GM18499 (cell line): ENCODE measurements around the gene ATP6V1E1.

Experiments used
- ATAC-seq: cut with Tn5 transposase; IDR thresholded peaks from one replicate; pipeline ENCODE4 v1.9.1; 2021; ENCODE audit warnings: moderate number of reproducible peaks; ENCODE audit not compliant: insufficient read depth, unreplicated experiment

ATP6V1E1 gene

DNA sequence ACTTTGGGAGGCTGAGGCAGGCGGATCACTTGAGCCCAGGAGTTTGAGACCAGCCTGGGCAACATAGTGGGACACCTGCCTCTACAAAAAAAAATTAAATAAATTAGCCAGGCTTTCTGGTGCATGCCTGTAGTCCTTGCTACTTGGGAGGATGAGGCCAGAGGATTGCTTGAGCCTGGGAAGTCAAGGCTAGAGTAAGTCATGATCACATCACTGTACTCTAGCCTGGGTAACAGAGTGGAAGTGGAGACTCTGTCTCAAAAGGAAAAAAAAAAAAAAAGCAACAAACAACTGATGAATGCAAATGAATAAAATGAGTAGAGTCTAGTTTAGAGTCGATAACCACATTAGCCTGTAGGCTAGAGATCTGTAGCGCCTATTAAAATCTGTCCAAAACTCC is 6.1 kb upstream of the ATP6V1E1 start:
- no peak for ATAC-seq

DNA sequence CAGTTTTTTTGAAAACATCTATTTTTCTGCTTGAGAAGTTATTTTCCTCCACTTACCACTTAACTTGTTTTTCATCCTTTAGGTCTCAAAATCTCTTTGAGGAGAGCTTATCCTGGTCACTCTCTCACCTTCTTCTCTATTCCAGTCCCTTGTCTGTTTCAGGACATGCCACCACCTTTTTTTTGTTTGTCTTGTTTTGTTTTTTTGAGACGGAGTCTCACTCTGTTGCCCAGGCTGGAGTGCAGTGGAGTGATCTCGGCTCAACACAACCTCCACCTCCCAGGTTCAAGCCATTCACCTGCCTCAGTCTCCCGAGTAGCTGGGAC is 5.4 kb upstream of the ATP6V1E1 start:
- ATAC-seq, result no peak

DNA sequence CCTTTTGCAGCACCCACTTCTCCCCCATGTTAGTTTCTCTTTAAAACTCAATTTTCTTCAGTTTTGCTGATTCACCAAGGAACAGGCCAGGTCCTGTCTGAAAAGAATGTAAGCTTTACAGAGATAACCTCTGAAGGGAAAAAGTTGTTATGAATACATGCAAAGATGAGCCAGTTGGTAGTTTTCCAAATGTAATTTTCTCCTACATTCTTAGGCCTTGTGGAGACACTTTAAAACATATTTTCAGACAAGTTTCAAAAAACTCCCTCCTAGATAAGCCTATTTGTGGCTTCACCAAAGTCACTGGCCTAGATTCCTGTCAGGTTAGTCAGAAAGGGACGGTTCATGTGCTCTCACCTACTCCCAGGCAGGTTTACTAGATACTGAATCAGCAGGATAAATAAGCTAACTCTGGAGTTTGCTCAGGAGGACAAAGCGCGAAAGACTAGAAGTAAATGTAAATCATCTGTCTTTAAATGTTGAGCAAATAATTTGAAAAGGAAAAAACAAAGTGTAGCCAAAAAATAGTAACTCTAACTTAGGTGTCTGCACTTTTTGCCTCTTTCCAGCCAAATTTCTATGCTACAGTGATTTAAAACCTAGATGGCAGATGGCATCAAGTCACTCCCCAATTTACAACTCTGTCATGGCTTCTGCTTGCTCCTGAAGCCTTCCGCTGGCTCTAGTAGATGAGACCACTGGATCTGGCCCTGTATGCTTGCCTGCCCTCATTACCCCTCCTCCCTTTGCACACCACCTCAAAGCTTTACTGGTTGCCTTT is 4.9 kb upstream of the ATP6V1E1 start:
- no peak for ATAC-seq

DNA sequence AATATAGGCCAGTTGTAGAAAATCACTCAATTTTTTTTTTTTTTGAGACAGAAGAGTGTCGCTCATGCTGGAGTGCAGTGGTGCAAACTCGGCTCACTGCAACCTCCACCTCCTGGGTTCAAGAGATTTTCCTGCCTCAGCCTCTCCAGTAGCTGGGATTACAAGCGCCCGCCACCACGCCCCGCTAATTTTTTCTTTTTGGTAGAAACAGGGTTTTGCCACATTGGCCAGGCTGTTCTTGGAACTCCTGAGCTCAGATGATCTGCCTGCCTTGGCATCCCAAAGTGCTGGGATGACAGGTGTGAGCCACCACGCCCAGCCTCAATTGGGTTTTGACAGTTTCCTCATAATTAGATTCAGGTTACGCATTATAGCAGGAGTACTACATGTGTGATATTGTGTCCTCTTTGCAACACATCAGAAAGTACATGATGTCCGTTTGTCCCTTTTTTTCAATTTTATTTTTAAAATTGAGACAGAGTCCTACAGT is 2.6 kb upstream of the ATP6V1E1 start:
- no peak for ATAC-seq

DNA sequence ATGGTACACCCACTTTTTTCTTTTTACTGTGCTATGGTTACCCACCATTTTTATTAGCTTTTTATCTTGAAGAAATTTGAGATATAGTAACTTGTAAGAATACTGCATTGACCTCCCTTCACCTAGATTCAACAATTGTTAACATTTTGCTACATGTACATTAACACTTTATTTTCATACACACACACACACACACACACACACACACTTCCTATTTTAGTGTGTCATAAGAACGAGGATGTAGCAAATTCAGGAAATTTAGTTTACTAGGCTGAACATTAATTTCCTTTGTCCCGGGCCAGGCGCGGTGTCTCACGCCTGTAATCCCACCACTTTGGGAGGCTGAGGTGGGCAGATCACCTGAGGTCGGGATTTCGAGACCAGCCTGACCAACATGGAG is 1.1 kb upstream of the ATP6V1E1 start:
- no peak for ATAC-seq

DNA sequence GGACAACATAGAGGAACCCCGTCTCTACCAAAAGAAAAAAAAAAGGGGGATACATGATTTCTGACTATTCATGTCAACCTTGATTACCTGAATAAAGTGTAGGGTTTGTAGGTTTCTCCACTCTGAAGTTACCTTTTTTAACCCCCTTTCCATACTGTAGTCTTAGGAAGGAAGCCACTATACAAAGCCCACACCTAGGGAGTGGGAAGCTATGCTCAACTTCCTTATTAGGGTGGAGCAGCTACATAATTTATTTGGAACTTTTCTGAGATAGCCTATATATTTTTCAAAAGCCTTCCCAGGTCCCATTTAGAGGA is 582 bp upstream of the ATP6V1E1 start:
- ATAC-seq, result no peak

DNA sequence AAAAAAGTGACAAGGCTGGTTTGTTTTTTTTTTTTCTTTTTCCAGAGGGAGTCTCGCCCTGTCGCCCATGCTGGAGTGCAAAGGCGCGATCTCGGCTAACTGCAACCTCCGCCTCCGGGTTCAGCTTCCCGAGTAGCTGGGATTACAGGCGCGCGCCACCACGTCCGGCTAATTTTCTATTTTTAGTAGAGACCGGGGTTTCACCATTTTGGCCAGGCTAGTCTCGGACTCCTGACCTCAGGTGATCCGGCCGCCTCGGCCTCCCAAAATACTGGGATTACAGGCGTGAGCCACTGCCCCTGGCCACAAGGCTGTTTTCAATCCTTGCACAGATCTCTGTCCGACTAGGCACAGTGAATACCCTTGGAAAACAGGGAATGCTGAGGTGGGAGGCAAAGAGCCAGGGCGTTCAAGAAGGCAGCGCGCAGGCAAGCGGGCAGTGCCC is 566 bp downstream of the ATP6V1E1 start:
- ATAC-seq, result no peak

DNA sequence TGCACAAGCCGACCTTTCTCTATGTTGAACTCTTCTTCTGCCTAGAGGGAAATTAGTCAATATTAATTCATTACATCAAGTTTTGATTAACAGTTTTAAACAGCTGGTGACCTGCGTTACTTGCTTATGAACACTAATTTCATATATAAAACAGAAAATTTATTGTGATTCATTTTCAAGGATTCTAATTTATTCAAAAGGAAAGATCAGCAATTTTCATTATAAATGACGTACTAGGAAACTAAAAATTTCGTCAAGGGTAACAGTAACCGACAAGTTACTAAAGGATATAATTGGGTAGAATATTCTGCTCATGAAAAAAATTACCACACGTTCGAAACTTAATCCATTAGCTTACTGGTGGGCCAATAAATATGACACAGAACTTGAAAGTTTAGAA is 15.3 kb downstream of the ATP6V1E1 start:
- no peak for ATAC-seq

DNA sequence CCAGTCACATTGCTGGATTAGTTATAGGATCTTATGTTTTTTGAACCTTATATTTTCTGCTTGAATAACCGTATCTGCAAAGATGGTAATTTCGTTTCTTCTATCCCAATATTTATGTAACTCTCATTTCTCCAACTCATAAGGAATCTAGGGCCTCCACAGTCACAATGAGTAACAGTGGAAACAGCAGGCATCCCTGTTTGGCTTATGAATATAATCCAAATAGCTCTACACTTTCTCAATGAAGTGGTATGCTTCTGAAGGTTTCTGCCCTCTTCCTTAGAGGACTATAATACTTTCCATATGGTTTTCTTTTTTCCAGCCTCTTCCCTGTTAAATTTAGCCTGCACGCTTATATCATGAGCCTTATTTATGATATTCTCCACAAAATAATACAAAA is 16.5 kb downstream of the ATP6V1E1 start:
- ATAC-seq, result no peak

DNA sequence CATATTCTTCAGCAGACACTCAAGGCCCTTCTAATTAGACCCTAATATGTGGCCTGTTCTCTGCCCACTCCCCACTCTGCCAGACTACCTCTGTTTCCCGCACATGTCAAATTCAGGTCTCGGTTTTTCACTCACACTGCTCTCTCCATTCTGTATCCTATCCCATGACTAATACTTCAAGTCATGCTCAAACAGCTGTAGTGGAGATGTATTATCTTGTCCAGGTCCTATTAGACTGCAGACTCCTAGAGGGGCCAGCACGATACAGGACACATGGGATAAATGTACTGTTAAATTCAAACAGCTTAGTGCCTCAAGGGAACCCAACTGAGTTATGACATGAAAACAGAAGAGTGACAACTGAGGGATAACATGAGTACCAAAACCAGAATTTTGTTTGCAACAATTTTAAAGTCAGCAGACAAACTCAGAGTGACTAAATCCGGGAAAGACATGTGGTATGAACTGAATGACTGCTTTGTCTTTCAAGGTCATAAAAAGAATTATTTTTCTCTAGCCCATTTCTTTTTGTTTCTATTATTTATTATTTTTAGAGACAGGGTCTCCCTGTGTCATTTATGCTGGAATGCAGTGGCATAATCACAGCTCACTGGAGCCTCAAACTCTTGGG is 20.5 kb downstream of the ATP6V1E1 start:
- ATAC-seq, result no peak

DNA sequence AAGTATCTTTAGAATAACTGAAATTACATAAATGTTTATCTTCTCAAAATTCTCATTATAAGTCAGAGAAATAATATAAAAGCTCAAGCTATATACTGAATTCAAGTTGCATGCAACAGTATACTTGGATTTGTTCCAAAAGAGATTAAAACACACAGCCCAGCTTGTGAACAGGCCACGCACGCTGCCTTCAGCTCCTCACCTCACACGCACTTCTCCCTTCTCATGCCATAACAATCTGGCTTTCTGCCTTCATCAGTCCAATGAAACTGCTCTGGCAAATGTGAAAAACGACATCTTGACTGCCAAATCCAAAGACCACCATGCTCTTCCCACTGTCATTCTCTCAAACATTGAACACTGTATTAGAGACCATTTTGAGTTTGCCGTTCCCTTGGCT is 22.1 kb downstream of the ATP6V1E1 start:
- ATAC-seq, result no peak

DNA sequence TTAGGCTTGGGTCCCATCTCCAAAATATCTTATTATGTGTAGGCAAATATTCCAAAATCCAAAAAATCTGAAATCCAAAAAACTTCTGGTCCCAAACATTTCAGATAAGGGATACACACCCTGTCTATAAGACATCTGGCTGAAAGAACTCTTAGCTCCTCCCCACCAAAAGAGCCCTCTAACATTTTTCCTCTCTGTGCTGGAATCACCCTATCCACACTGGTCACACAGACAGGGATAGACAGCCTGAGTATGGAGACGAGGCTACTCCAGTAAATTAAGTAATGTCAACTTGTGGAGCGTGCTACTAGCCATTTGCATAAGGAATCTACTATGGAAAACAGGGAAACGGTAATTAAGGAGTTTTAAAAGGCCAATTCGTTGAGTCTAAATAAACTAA is 24.9 kb downstream of the ATP6V1E1 start:
- no peak for ATAC-seq

DNA sequence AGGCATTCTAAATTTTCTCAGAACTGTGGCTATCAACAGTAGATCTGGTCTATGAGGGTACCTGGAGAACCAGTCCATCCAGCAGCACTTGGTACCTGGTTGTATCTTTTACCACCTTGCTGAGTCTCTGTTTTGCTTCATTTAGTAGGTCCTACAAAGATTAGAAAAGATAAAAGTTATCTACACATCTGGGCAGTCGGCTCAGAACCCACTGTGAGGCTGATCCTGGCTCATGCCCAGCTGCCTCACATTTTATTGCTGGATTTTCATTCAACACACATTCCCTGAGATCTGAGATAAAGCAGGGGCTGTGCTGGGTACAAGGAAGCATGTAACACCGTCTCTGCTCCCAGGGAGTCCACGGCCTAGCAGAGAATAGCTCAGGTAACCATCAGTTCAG is 27.5 kb downstream of the ATP6V1E1 start:
- ATAC-seq, result no peak

DNA sequence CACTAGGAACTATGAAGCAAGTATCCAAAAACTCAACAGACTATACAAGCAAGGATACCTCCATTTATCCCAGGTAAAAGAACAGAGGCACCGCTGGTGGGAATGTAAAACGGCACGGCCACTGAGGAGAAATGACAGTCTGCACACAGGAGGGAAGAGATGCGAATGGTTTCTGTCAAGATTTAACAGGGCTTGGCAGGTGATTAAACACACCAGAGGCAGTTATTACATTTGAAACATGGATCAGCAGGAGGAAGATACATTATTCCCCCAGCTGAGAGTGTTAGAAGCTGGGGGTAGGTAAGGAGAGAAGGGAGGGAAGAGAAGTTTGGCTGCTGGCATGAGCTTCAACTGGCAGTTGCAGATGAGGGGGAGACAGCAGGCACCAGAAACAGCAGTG is 30.2 kb downstream of the ATP6V1E1 start:
- no peak for ATAC-seq

DNA sequence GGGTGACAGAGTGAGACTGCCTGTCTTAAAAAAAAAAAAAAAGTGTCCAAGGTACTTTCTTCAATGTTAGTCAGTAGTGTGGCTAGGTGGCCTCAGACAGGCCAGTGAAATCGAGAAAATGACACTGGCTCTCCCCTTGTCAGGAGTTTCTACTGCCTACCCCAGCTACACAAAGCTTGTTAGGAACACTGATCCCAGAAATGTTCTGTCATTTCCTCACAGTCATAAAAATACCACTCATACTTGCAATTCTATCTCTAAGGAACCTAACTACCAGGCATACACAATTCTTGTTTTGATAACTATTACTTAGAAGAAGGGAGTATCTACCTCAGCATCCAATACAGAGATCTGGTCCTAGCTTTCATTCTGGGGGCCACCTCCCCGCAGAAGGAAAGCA is 31.3 kb downstream of the ATP6V1E1 start:
- ATAC-seq, result no peak

DNA sequence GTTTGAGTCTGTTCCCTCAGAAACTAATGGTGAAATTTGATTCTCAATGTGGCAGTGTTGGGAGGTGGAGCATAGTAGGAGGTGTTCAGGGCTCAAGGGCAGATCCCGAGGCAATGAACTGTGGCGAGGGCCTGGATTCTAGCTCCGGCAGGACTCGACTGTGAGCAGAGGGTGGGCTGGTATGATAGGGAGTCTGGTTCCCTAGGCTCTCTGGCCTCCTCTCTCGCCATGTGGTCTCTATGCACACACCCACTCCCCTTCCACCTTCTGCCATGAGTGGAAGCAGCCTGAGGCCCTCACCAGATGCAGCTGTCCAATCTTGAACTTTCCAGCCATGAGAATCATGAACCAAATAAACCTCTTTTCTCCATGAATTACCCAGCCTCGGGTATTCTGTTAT is 32.3 kb downstream of the ATP6V1E1 start:
- ATAC-seq, result no peak

DNA sequence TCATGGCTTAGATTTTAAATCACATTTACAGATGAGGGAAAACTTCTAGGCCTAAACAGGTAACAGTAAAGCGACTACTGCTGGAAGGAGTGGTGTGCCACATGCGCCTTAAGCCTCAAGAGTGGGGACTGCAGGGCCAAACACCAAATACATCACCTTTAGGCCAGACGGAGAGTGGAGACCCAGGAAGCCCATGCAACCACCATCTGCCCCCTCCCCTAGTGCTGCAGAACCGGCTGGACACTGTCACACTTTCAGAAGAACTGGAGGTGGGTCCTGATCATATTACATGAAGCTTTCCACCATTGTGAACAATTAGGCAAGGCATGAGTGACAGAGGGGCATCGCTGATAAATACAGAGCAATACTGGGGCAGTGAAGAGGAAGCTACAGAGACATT is 36.3 kb downstream of the ATP6V1E1 start:
- ATAC-seq, result no peak

DNA sequence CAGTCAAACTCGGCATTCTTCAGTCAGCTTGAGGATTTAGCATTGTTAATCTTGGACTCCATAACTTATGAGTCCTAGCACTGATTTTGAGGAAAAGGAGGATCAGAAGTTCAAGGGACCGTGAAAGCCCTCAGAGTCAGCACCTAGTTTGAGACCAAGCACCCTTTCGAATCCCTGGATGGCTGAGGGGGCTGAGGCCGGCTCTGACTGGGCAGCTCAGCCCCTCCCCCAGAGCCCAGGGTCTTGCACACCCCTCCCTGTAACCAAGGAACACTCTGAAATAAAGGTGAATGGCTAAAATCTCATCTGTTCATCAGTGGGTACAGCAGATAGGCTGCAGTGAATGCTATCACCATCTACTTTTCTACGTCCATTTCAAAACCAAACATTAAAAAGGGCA is 38.0 kb downstream of the ATP6V1E1 start:
- ATAC-seq, result no peak

DNA sequence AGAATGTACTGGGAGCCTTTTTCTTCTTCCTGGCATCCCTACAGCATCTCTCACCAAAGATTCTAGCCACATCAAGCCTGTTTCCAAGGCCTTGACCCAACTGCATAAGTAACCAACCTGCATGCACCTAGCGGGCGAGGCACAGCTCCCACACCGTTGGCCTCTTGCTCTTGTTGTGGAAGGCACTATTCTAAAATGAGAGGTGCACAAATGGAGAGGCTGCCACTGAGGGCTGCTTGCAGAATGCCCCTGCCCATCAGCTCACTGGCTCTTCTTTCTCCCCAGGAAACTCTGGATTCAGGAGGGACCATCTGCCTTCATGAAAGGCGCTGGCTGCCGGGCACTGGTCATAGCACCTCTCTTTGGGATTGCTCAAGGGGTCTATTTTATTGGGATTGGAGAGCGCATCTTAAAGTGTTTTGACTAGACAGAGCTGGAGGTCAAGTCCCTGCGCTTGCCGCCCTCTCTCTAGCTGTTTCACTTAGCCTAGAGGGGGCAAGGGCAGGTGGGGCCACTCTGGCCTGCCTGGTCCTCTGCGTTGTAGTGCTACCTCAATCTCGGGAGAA is 38.7 kb downstream of the ATP6V1E1 start:
- ATAC-seq, result no peak

DNA sequence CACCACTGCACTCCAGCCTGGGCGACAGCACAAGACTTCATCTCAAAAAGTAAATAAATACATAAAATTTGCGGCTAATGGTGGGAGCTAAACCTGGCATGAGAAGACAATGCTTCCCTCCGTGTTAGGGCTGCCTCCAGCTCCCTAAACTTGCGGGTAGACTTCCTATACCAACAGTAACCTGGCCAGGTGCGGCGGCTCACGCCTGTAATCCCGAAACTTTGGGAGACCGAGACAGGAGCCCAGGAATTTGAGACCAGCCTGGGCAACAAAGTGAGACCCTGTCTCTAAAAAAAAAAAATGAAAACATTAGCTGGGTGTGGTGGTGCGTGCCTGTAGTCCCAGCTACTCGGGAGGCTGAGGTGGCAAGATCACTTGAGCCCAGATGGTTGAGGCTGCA is 39.9 kb downstream of the ATP6V1E1 start:
- no peak for ATAC-seq

DNA sequence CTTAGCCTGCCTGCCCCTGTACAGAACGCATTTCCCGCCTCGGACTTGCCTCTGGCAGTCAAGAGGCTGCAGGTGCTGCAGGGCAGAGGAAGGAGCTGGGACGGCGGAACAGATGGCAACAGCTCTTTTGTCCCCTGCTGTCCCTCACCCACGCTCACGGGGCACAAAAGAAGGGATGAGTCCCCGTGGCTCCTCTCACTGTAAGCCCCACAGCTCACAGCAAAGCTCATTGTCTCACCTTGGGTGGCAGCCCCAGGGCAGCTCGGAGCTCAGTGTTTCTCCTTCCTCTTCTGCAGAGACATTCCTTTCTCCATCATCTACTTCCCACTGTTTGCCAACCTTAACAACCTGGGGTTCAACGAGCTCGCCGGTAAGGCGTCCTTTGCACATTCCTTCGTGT is 40.9 kb downstream of the ATP6V1E1 start:
- ATAC-seq, result no peak

DNA sequence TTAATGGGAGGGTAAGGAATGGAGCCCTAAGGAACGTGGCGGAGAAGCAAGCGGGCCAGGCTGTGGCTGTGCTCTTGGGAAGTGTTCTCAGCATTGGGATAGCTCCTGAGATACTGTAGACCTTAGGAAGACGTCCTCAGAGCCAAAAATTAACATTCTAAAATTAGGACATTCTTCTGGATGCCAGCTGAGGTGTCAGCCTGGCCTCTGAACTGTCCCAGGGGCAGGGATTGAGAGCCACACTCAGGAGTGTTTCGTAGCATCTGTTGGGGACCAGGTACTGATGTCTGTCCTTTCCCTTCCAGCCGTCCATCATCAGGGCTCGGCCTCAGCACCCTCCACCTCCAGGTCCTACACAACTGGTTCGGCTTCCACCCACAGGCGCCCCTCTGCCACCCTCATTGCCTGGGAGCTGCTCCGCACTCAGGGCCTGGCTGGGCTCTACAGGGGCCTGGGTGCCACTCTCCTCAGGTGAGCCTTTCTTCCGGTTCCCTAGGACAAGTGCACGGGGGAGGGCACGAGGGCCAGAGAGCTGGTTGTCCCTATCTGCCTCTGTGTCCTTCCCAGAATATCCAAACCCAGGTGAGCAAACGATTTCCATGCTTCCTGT is 41.6 kb downstream of the ATP6V1E1 start:
- no peak for ATAC-seq
